T-helper 9 cell (primary cell): ENCODE measurements around the gene SH2D6.
"Not testable (repeated sequence)": the region's sequence is repeated elsewhere in the genome, so short reads cannot be mapped to it uniquely, and the experiment has no call there.

Source experiments
- DNase-seq: peaks from one replicate; pipeline ENCODE4 v3.0.0-alpha.2; 2020

Gene SH2D6

DNA sequence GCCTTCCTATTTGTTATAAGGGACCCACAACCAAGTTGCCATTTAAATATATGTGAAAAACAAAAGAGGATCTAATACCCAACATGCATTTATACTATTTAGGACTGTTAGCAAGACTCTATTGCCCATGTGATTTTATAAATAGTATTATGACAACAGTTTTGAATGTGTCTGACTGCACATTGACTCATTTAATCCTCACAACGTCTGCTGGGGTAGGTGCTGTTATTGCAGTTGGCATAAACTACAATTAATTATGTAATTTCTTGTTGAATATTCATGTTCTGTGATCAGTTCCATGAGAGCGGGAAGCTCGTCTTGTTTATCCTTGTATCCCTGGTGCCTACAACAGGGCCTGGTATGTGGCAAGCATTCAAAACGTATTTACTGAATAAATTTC lies 53.7 kb downstream of the SH2D6 start:
- no peak for DNase-seq

DNA sequence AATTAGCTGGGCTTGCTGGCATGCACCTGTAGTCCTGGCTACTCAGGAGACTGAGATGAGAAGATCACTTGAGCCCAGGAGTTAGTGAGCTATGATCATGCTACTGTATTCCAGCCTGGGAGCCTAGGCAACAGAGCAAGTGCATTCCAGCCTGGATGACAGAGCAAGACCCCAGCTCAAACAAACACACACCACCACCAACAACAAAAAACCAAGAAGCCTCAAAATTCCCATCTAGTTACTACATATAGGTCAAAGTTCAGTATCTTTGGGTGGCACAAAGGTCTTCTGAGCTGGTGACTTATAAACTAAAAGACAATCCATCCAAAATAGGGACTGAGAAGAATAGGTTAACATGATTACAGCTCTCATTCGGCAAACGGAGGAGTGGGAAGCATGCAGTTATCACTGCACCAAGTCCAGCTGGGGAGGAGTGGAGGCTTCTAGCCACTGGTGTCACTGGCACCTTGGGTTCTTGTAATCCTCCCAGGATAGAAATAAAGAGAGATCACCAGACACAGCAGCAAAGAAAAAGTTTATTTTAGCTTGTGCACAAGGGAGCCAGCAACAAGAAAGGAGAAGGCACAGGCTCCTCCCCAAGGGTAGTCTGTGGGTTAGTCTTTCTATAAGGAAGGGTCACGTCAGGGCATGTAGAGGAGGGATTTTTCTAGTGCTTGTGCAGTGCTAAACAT lies 57.4 kb downstream of the SH2D6 start:
- no peak for DNase-seq

DNA sequence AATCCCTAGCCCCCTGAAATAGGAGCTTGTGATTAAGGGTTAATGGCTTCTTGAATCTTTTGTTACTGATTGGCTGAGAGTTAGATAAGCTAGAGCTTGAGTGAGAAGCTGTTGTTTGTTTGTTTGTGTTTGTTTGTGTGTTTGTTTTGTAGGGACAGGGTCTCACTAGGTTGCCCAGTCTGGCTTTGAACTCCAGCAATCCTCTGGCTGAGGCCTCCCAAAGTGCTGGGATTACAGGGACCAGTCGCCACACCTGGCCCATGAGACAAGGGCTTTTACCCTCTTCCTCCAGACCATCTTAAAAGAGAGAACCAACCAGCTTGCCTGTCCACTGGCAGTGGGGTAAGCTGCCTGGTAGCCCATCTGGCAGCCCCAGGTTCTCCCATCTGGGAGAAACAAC lies 58.1 kb downstream of the SH2D6 start:
- DNase-seq = no peak

DNA sequence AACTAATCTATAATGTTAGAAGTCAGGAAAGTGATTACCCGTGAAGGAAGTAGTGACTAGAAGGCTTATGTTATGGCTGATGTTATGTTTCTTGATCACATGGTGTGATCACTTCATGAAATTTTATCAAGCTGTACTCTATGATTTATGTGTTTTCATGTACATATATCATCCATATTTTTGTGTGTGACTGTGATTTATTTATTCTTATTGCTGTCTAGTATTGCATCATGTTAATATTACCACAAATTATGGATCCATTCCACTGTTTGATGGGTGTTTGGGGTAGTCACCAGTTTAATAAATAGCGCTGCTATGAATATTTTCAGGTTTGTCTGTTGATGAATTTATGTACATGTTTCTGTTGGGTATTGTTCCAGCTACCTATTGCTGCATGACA lies 59.4 kb downstream of the SH2D6 start:
- DNase-seq = no peak

DNA sequence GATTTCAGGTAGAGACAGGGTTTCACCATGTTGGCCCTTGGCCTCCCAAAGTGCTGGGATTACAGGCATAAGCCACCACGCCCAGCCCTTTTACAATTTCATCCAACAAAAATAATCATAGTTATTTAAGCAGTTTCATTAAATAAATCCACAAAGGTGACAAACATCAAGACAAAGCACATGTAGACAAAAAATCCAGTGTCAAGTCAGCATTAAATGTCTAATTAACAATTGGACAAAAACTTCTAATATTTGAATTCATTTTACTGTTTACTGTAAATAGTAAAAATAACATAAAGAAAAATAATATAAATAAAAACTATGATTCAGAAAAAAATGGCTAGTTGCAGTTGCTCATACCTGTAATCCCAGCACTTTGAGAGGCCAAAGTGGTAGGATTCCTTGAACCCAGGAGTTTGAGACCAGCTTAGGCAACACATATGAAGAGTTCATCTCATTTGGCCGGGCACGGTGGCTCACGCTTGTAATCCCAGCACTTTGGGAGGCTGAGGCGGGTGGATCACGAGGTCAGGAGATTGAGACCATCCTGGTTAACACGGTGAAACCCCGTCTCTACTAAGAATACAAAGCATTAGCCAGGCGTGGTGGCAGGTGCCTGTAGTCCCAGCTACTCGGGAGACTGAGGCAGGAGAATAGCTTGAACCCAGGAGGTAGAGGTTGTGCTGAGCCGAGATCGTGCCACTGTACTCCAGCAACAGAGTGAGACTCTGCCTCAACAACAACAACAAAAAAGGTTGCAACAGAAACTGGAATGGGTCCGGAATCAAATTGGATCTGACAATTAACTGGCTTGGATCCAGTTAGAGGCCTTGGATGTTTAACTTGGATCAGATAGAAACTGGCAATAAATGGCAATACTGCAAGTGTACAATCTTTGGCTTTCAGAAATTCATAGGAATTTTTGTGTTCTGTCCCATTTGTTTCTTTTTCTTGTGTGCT lies 63.6 kb downstream of the SH2D6 start:
- no peak for DNase-seq

DNA sequence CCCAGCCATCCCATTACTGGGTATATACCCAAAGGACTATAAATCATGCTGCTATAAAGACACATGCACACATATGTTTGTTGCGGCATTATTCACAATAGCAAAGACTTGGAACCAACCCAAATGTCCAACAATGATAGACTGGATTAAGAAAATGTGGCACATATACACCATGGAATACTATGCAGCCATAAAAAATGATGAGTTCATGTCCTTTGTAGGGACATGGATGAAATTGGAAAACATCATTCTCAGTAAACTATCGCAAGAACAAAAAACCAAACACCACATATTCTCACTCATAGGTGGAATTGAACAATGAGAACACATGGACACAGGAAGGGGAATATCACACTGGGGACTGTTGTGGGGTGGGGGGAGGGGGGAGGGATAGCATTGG lies 66.1 kb downstream of the SH2D6 start:
- DNase-seq = not testable (repeated sequence)

DNA sequence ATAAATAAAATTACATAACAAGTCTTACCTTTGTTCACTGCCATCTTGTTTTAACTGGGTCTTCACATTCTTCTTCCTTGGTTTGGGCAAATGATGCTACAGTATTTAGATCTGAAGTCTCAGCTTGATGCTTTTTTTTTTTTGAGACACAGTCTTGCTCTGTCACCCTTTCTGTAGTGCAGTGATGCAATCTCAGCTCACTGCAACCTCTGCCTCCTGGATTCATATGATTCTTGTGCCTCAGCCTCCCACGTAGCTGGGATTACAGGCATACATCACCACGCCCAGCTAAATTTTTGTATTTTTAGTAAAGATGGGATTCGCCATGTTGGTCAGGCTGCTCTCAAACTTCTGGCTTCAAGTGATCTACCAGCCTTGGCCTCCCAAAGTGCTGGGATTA lies 67.3 kb downstream of the SH2D6 start:
- DNase-seq = no peak
